Brain microvascular endothelial cell (primary cell): Measurements from ENCODE around the gene SRPK3.

Experiments
- DNase-seq: peaks from one replicate; pipeline ENCODE4 v3.0.0-alpha.2; 2020
- H3K27ac ChIP-seq: fragments of 250-450 bp; sonication (Bioruptor Pico); 2 replicates; pipeline ENCODE4 v1.5.1; 2020; ENCODE audit warnings: mild to moderate bottlenecking, moderate library complexity
- H3K27me3 ChIP-seq: fragments of 250-450 bp; sonication (Bioruptor Pico); replicated peaks from 2 replicates; pipeline ENCODE4 v1.5.1; 2020; ENCODE audit warnings: mild to moderate bottlenecking
- H3K36me3 ChIP-seq: fragments of 250-450 bp; sonication (Bioruptor Pico); replicated peaks from 2 replicates; pipeline ENCODE4 v1.5.1; 2020; ENCODE audit warnings: mild to moderate bottlenecking
- H3K4me3 ChIP-seq: 2 replicates; pipeline ENCODE4 v1.5.1; 2011; ENCODE audit warnings: low read depth, mild to moderate bottlenecking, control low read depth, low read length, moderate library complexity
- in situ Hi-C: cut with HindIII; loops from 2 replicates; pipeline ENCODE4 v1.10.0; 2017; ENCODE audit warnings: low sequenced_read_pairs, low pct_ligation_motif_present
- TF ChIP-seq, protein P1 (sequence below): IDR thresholded peaks from 2 replicates; pipeline ENCODE4 v1.5.1; 2011; ENCODE audit warnings: low read depth, mild to moderate bottlenecking, moderate library complexity, low read length, control low read depth, inconsistent platforms; ENCODE audit errors: missing control alignments

The SRPK3 gene

GRCh38 chrX:153819384-153820040 is 38.7 kb downstream of the SRPK3 start:
- no peak for DNase-seq
- TF ChIP-seq, protein P1, sequence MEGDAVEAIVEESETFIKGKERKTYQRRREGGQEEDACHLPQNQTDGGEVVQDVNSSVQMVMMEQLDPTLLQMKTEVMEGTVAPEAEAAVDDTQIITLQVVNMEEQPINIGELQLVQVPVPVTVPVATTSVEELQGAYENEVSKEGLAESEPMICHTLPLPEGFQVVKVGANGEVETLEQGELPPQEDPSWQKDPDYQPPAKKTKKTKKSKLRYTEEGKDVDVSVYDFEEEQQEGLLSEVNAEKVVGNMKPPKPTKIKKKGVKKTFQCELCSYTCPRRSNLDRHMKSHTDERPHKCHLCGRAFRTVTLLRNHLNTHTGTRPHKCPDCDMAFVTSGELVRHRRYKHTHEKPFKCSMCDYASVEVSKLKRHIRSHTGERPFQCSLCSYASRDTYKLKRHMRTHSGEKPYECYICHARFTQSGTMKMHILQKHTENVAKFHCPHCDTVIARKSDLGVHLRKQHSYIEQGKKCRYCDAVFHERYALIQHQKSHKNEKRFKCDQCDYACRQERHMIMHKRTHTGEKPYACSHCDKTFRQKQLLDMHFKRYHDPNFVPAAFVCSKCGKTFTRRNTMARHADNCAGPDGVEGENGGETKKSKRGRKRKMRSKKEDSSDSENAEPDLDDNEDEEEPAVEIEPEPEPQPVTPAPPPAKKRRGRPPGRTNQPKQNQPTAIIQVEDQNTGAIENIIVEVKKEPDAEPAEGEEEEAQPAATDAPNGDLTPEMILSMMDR, result no peak
- Histone ChIP-seq H3K27ac (no peak overlapping the region), H3K4me3 (peak overlapping the region; percentile 35), H3K27me3 (no peaks in the 10 kb centered on the region), H3K36me3 (no peaks in the 10 kb centered on the region)
- in situ Hi-C loops, result no loop called here

DNA sequence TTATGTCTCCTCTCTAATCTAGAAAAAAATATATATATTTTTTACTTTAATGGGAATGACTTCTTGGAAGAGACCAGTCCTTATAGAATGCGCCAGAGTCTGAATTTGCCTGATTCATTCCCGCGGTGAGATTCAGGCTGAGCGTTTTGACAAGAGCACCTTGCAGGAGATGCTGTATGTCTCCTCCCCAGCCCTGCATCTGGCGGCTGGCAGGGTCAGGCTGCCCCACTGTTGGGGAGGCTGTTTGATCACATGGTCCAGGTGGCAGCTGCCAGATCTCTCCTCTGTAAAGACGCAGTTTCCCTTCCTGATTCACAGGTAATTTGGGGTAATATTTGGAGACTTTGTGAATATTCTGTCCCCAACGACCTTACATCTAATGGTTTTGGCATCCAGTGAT is 39.8 kb downstream of the SRPK3 start:
- H3K27me3 ChIP-seq, result no peaks in the 10 kb centered on the region
- in situ Hi-C loops, result no loop called here
- no peaks in the 10 kb centered on the region for H3K36me3 ChIP-seq

DNA sequence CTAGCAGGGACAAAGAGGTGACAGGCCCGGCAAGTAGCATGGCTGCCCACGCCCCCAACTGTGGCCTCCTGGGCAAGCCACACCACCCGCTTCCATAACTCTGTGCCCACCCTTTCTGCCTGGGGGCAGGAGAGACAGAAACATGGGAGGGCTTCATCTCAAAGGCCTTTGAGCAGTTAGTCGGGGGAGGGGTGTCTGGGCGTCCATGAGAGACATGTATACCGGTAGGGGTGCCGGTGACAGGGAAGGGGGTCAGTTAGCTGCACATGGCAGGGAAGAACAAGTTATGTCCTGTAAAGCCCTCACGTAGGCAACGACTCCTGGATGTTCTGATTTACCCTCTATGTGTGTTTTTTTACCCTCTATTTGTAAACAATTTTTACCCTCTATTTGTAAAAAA is 40.2 kb downstream of the SRPK3 start:
- Histone ChIP-seq H3K36me3 (no peaks in the 10 kb centered on the region), H3K27ac (no peak overlapping the region), H3K27me3 (no peaks in the 10 kb centered on the region), H3K4me3 (no peak overlapping the region)
- in situ Hi-C loops, result no loop called here
- DNase-seq, result no peak
- TF ChIP-seq, protein P1, result no peak

More for the DNA sequence above, 39.8 kb downstream of the SRPK3 start:
- DNase-seq, result no peak
- no peak overlapping the region for H3K4me3 ChIP-seq
- H3K27ac ChIP-seq, result no peak overlapping the region
- TF ChIP-seq, protein P1, result no peak

- TF ChIP-seq, protein P1, result no peak
- peaks cover 5% of the 10 kb centered on the region for H3K27me3 ChIP-seq
- no peak overlapping the region for H3K4me3 ChIP-seq
- in situ Hi-C loops, result no loop called here
- no peak overlapping the region for H3K27ac ChIP-seq
- DNase-seq, result no peak
- no peaks in the 10 kb centered on the region for H3K36me3 ChIP-seq
Measured at GRCh38 chrX:153824348-153824747, 43.5 kb downstream of the SRPK3 start.

DNA sequence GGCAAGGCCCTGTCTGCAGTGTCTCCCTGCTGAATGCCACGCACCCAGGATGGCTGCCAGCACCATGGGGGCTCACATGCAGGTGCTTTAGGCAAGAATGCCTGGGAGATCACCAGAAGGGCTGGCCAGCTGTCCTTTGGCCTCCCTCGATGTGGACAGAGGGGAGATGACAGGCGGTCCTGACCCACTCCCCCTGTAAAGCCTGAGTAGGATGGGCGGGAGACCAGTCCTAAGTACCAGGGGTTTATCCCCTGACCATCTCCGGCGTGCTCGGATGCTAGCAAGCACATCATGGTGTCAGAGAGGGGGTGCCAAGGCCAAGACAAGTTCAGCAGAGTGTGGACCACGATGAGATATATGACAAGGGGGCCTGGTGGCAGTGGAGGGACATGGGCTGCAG is 44.2 kb downstream of the SRPK3 start:
- in situ Hi-C loops, result no loop called here
- H3K36me3 ChIP-seq, result no peaks in the 10 kb centered on the region
- no peak overlapping the region for H3K27ac ChIP-seq
- no peak for DNase-seq
- TF ChIP-seq, protein P1, result no peak
- peaks cover 11% of the 10 kb centered on the region for H3K27me3 ChIP-seq
- H3K4me3 ChIP-seq, result no peak overlapping the region

DNA sequence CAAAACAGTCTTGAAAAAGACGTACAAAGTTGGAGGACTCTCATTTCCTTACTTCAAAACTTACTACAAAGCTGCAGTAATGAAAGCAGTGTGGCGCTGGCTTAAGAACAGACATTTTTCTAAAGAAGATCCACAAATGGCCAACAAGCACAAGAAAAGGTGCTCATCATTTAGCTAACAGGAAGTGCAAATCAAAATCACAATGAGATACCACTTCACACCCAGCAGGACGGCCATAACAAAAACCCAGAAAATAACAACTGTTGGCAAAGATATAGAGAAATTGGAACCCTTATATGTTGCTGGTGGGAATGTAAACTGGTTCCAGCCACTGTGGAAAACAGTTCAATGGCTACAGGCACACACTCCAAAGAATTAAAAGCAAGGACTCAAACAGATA is 46.2 kb downstream of the SRPK3 start:
- no peak for DNase-seq
- in situ Hi-C loops, result no loop called here
- Histone ChIP-seq H3K27ac (no peak overlapping the region), H3K36me3 (no peaks in the 10 kb centered on the region), H3K27me3 (peaks cover 22% of the 10 kb centered on the region), H3K4me3 (no peak overlapping the region)
- TF ChIP-seq, protein P1, result no peak
